Activated T-cell treated with anti-CD3 and anti-CD28 coated beads, Interleukin-2, amount 50 U/mL, for 72 hours (primary cell): Measurements from ENCODE around the gene SRRM4. TPM values are rescaled to one million over a fixed set of nuclear protein-coding genes. Genes with fewer than 3 reads are reported as not detected.

Source experiments
- ATAC-seq, 2 donors: fragments of 150-1000 bp; cut with Tn5 transposase; replicated peaks in 1 of 2; 2 replicates each; pipeline ENCODE4 v1.10.0; 2021; ENCODE audit warnings: moderate library complexity in 2 of 2, mild to moderate bottlenecking in 1 of 2
- DNase-seq, 2 donors: peaks; one replicate each; pipeline ENCODE4 v3.0.0; 2021 to 2022; ENCODE audit warnings: mixed read lengths in 1 of 2
- H3K27ac Mint-ChIP-seq: one replicate; pipeline ENCODE4 v1.8.0; 2022; ENCODE audit warnings: mild to moderate bottlenecking, moderate library complexity, mixed read lengths
- H3K27me3 Mint-ChIP-seq: one replicate; pipeline ENCODE4 v1.8.0; 2022; ENCODE audit warnings: low read depth, mixed read lengths
- H3K36me3 Mint-ChIP-seq, 2 donors: one replicate each; pipeline ENCODE4 v1.8.0; 2022; ENCODE audit warnings: mixed read lengths in 2 of 2, mild to moderate bottlenecking in 1 of 2; ENCODE audit not compliant: insufficient read depth in 2 of 2
- H3K4me1 Mint-ChIP-seq: one replicate; pipeline ENCODE4 v1.8.0; 2022; ENCODE audit warnings: low read depth, mixed read lengths
- H3K4me3 Mint-ChIP-seq, 2 donors: one replicate each; pipeline ENCODE4 v1.8.0; 2022; ENCODE audit warnings: mild to moderate bottlenecking in 2 of 2, mixed read lengths in 2 of 2, moderate library complexity in 2 of 2
- H3K9me3 Mint-ChIP-seq, 2 donors: one replicate each; pipeline ENCODE4 v1.8.0; 2022; ENCODE audit warnings: mixed read lengths in 2 of 2
- total RNA-seq, 2 donors: library from RNA; stranded (reverse); gene quantifications; one replicate each; pipeline ENCODE4 v1.2.3, GENCODE V29; 2022

The SRRM4 gene
- total RNA-seq, 2 donors from 2014 or later: not detected

GRCh38 chr12:119122047-119122446 lies 140.7 kb downstream of the SRRM4 start:
- H3K36me3 Mint-ChIP-seq: no peaks in the 10 kb centered on the region
- DNase-seq: no peak

GRCh38 chr12:119122751-119123150 lies 141.4 kb downstream of the SRRM4 start:
- Mint-ChIP-seq H3K9me3 (peaks cover 0 to 2% of the 10 kb centered on the region in 2 donors), H3K27ac (no peak overlapping the region), H3K4me3 (no peak overlapping the region), H3K4me1 (no peaks in the 10 kb centered on the region), H3K36me3 (no peaks in the 10 kb centered on the region), H3K27me3 (no peaks in the 10 kb centered on the region)
- ATAC-seq (no peak), DNase-seq (no peak)

More at GRCh38 chr12:119122047-119122446, 140.7 kb downstream of the SRRM4 start:
- no peak overlapping the region for H3K4me3 Mint-ChIP-seq
- H3K9me3 Mint-ChIP-seq: peaks cover 0 to 2% of the 10 kb centered on the region in 2 donors
- no peaks in the 10 kb centered on the region for H3K4me1 Mint-ChIP-seq
- H3K27ac Mint-ChIP-seq: no peak overlapping the region
- ATAC-seq: no peak
- H3K27me3 Mint-ChIP-seq: no peaks in the 10 kb centered on the region

- no peak overlapping the region for H3K27ac Mint-ChIP-seq
- peaks cover 0 to 2% of the 10 kb centered on the region in 2 donors for H3K36me3 Mint-ChIP-seq
- DNase-seq: no peak
- H3K4me1 Mint-ChIP-seq: no peaks in the 10 kb centered on the region
- ATAC-seq: no peak
- no peaks in the 10 kb centered on the region for H3K27me3 Mint-ChIP-seq
- peaks cover 10% of the 10 kb centered on the region in 2 donors for H3K9me3 Mint-ChIP-seq
- no peak overlapping the region for H3K4me3 Mint-ChIP-seq
Observed at GRCh38 chr12:119128527-119128926, 147.2 kb downstream of the SRRM4 start.

GRCh38 chr12:119129827-119130434 lies 148.6 kb downstream of the SRRM4 start:
- DNase-seq (no peak), ATAC-seq (no peak)
- Mint-ChIP-seq H3K36me3 (peaks cover 0 to 2% of the 10 kb centered on the region in 2 donors), H3K4me3 (no peak overlapping the region), H3K27ac (no peak overlapping the region), H3K4me1 (no peaks in the 10 kb centered on the region), H3K27me3 (no peaks in the 10 kb centered on the region), H3K9me3 (peaks cover 10% of the 10 kb centered on the region in 2 donors)

- peaks cover 0 to 2% of the 10 kb centered on the region in 2 donors for H3K36me3 Mint-ChIP-seq
- H3K4me1 Mint-ChIP-seq: no peaks in the 10 kb centered on the region
- no peak overlapping the region for H3K4me3 Mint-ChIP-seq
- no peaks in the 10 kb centered on the region for H3K27me3 Mint-ChIP-seq
- ATAC-seq (no peak), DNase-seq (no peak)
- H3K27ac Mint-ChIP-seq: no peak overlapping the region
- peaks cover 8 to 10% of the 10 kb centered on the region in 2 donors for H3K9me3 Mint-ChIP-seq
Observed at GRCh38 chr12:119130523-119130922, 149.2 kb downstream of the SRRM4 start.

GRCh38 chr12:119134284-119135072 lies 153.1 kb downstream of the SRRM4 start:
- peaks cover 7 to 11% of the 10 kb centered on the region in 2 donors for H3K9me3 Mint-ChIP-seq
- peaks cover 0 to 1% of the 10 kb centered on the region in 2 donors for H3K36me3 Mint-ChIP-seq
- no peak overlapping the region for H3K27ac Mint-ChIP-seq
- H3K4me3 Mint-ChIP-seq: no peak overlapping the region
- ATAC-seq: no peak
- no peaks in the 10 kb centered on the region for H3K27me3 Mint-ChIP-seq
- no peak for DNase-seq
- H3K4me1 Mint-ChIP-seq: no peaks in the 10 kb centered on the region

GRCh38 chr12:119136811-119137410 lies 155.6 kb downstream of the SRRM4 start:
- H3K27ac Mint-ChIP-seq: no peak overlapping the region
- no peaks in the 10 kb centered on the region for H3K36me3 Mint-ChIP-seq
- DNase-seq (no peak), ATAC-seq (no peak)
- H3K4me1 Mint-ChIP-seq: no peaks in the 10 kb centered on the region
- H3K27me3 Mint-ChIP-seq: no peaks in the 10 kb centered on the region
- peaks cover 0 to 4% of the 10 kb centered on the region in 2 donors for H3K9me3 Mint-ChIP-seq
- H3K4me3 Mint-ChIP-seq: no peak overlapping the region

- ATAC-seq (no peak), DNase-seq (no peak)
- Mint-ChIP-seq H3K4me3 (no peak overlapping the region), H3K27ac (no peak overlapping the region), H3K9me3 (peaks cover 0 to 2% of the 10 kb centered on the region in 2 donors), H3K27me3 (no peaks in the 10 kb centered on the region), H3K36me3 (no peaks in the 10 kb centered on the region), H3K4me1 (no peaks in the 10 kb centered on the region)
Observed at GRCh38 chr12:119139448-119139847, 158.1 kb downstream of the SRRM4 start.

- no peak for DNase-seq
- Mint-ChIP-seq H3K4me1 (no peaks in the 10 kb centered on the region), H3K4me3 (no peak overlapping the region), H3K27me3 (peaks cover 8% of the 10 kb centered on the region), H3K27ac (no peak overlapping the region), H3K36me3 (no peaks in the 10 kb centered on the region), H3K9me3 (no peaks in the 10 kb centered on the region)
- no peak for ATAC-seq
Observed at GRCh38 chr12:119145367-119145766, 164.0 kb downstream of the SRRM4 start.

- Mint-ChIP-seq H3K9me3 (peaks cover 2 to 4% of the 10 kb centered on the region in 2 donors), H3K27ac (no peak overlapping the region), H3K4me1 (no peaks in the 10 kb centered on the region), H3K4me3 (no peak overlapping the region), H3K27me3 (peaks cover 8% of the 10 kb centered on the region), H3K36me3 (no peaks in the 10 kb centered on the region)
- ATAC-seq: no peak
- DNase-seq: no peak
Observed at GRCh38 chr12:119147847-119148448, 166.6 kb downstream of the SRRM4 start.

- H3K27ac Mint-ChIP-seq: no peak overlapping the region
- peaks cover 2 to 3% of the 10 kb centered on the region in 2 donors for H3K36me3 Mint-ChIP-seq
- DNase-seq: no peak
- H3K4me3 Mint-ChIP-seq: no peak overlapping the region
- H3K9me3 Mint-ChIP-seq: peaks cover 2 to 7% of the 10 kb centered on the region in 2 donors
- no peak for ATAC-seq
- no peaks in the 10 kb centered on the region for H3K4me1 Mint-ChIP-seq
- peaks cover 8% of the 10 kb centered on the region for H3K27me3 Mint-ChIP-seq
Observed at GRCh38 chr12:119149270-119149669, 167.9 kb downstream of the SRRM4 start.

GRCh38 chr12:119151445-119152026 lies 170.2 kb downstream of the SRRM4 start:
- Mint-ChIP-seq H3K4me1 (no peaks in the 10 kb centered on the region), H3K4me3 (no peak overlapping the region), H3K27ac (no peak overlapping the region), H3K27me3 (no peaks in the 10 kb centered on the region), H3K36me3 (peaks cover 2 to 3% of the 10 kb centered on the region in 2 donors), H3K9me3 (peaks cover 2 to 8% of the 10 kb centered on the region in 2 donors)
- no peak for ATAC-seq
- no peak for DNase-seq
